HEK293 (cell line): ENCODE results near the gene SKAP1.

ENCODE experiments used
- CTCF ChIA-PET: fragments of 350-600 bp; formaldehyde crosslinking; extraction: SDS; loops from one replicate; lab custom pipeline; 2021; ENCODE audit warnings: antibody characterized with exemption; lab: Yijun Ruan, JAX
- POLR2A ChIA-PET: fragments of 300-600 bp; formaldehyde crosslinking; extraction: SDS; loops from one replicate; lab custom pipeline; 2020; ENCODE audit warnings: antibody characterized with exemption, inconsistent platforms; lab: Yijun Ruan, JAX
- H3K27ac ChIP-seq: fragments of 200-500 bp; sonication (Bioruptor generic); 2 replicates; pipeline ENCODE4 v1.5.1; 2014; ENCODE audit warnings: low read depth, low read length, control low read depth, inconsistent platforms; ENCODE audit errors: extremely low read depth
- H3K36me3 ChIP-seq, 2 experiments: fragments of 200-500 bp in 1 of 2; sonication (Bioruptor generic) in 1 of 2; 1 replicate in 1 of 2; 2 replicates in 1 of 2; pipeline ENCODE4 v1.5.1; 2014 to 2017; ENCODE audit warnings: inconsistent platforms in 2 of 2, low read length in 2 of 2; ENCODE audit not compliant: control insufficient read depth in 2 of 2, insufficient read depth in 1 of 2
- H3K4me1 ChIP-seq: fragments of 200-500 bp; sonication (Bioruptor generic); 2 replicates; pipeline ENCODE4 v1.5.1; 2014; ENCODE audit warnings: mild to moderate bottlenecking, low read length, inconsistent platforms; ENCODE audit not compliant: control insufficient read depth, insufficient read depth
- H3K4me3 ChIP-seq: 2 replicates; pipeline ENCODE4 v1.5.1; 2011; ENCODE audit warnings: low read depth, mild to moderate bottlenecking, control low read depth, low read length, moderate library complexity
- H3K9me3 ChIP-seq: fragments of 200-500 bp; sonication (Bioruptor generic); 2 replicates; pipeline ENCODE4 v1.5.1; 2014; ENCODE audit warnings: low read depth, low read length, inconsistent platforms; ENCODE audit not compliant: control insufficient read depth, insufficient read depth
- GLIS1 ChIP-seq: fragments of 450-650 bp; formaldehyde crosslinking; IDR thresholded peaks from 2 replicates; pipeline ENCODE4 v1.5.1; 2016; ENCODE audit warnings: missing biosample characterization, missing genetic modification characterization
- PRDM1 ChIP-seq: fragments of 450-650 bp; formaldehyde crosslinking; IDR thresholded peaks from 2 replicates; pipeline ENCODE4; 2016; ENCODE audit warnings: missing biosample characterization, missing genetic modification characterization
- SP2 ChIP-seq: fragments of 450-650 bp; formaldehyde crosslinking; IDR thresholded peaks from 2 replicates; pipeline ENCODE4 v1.5.1; 2016; ENCODE audit warnings: missing biosample characterization, missing genetic modification characterization
- SP7 ChIP-seq: fragments of 450-650 bp; formaldehyde crosslinking; IDR thresholded peaks from 2 replicates; pipeline ENCODE4 v1.5.1; 2016; ENCODE audit warnings: missing biosample characterization, missing genetic modification characterization
- WT1 ChIP-seq: fragments of 450-650 bp; formaldehyde crosslinking; IDR thresholded peaks from 2 replicates; pipeline ENCODE4 v1.5.1; 2016; ENCODE audit warnings: missing biosample characterization, missing genetic modification characterization
- ZBTB21 ChIP-seq: fragments of 450-650 bp; formaldehyde crosslinking; IDR thresholded peaks from 2 replicates; pipeline ENCODE4 v1.5.1; 2017; ENCODE audit warnings: missing biosample characterization, missing genetic modification characterization
- ZBTB49 ChIP-seq: fragments of 450-650 bp; formaldehyde crosslinking; IDR thresholded peaks from 2 replicates; pipeline ENCODE4 v1.5.1; 2016; ENCODE audit warnings: missing biosample characterization, missing genetic modification characterization, low read depth
- ZNF138 ChIP-seq: fragments of 450-650 bp; formaldehyde crosslinking; IDR thresholded peaks from 2 replicates; pipeline ENCODE4 v1.5.1; 2016; ENCODE audit warnings: missing biosample characterization, missing genetic modification characterization, borderline replicate concordance
- ZNF2 ChIP-seq: fragments of 450-650 bp; formaldehyde crosslinking; IDR thresholded peaks from 2 replicates; pipeline ENCODE4 v1.5.1; 2016; ENCODE audit warnings: missing biosample characterization, missing genetic modification characterization
- ZNF26 ChIP-seq: fragments of 450-650 bp; formaldehyde crosslinking; IDR thresholded peaks from 2 replicates; pipeline ENCODE4 v1.5.1; 2016; ENCODE audit warnings: missing biosample characterization, missing genetic modification characterization
- ZNF366 ChIP-seq: fragments of 450-650 bp; formaldehyde crosslinking; conservative IDR thresholded peaks from 2 replicates; pipeline ENCODE4 v1.5.1; 2016; ENCODE audit warnings: missing biosample characterization, missing genetic modification characterization
- ZNF449 ChIP-seq: fragments of 450-650 bp; formaldehyde crosslinking; IDR thresholded peaks from 2 replicates; pipeline ENCODE4 v1.5.1; 2017; ENCODE audit warnings: missing biosample characterization, mild to moderate bottlenecking, missing genetic modification characterization, moderate library complexity
- ZNF510 ChIP-seq: fragments of 450-650 bp; formaldehyde crosslinking; IDR thresholded peaks from 2 replicates; pipeline ENCODE4 v1.5.1; 2018; ENCODE audit warnings: mild to moderate bottlenecking, missing genetic modification characterization, missing biosample characterization; ENCODE audit not compliant: insufficient replicate concordance
- ZNF529 ChIP-seq: fragments of 450-650 bp; formaldehyde crosslinking; IDR thresholded peaks from 2 replicates; pipeline ENCODE4 v1.5.1; 2017; ENCODE audit warnings: missing genetic modification characterization, missing biosample characterization; ENCODE audit not compliant: insufficient replicate concordance
- ZNF571 ChIP-seq: fragments of 450-650 bp; formaldehyde crosslinking; IDR thresholded peaks from 2 replicates; pipeline ENCODE4 v1.5.0; 2017; ENCODE audit warnings: missing biosample characterization, missing genetic modification characterization
- ZNF623 ChIP-seq: fragments of 450-650 bp; formaldehyde crosslinking; IDR thresholded peaks from 2 replicates; pipeline ENCODE4 v1.5.1; 2016; ENCODE audit warnings: missing biosample characterization, missing genetic modification characterization
- ZNF654 ChIP-seq: fragments of 450-650 bp; formaldehyde crosslinking; IDR thresholded peaks from 2 replicates; pipeline ENCODE4 v1.5.1; 2016; ENCODE audit warnings: low read depth, missing biosample characterization, missing genetic modification characterization
- TF ChIP-seq, protein P1 (sequence below): fragments of 450-650 bp; formaldehyde crosslinking; IDR thresholded peaks from 2 replicates; pipeline ENCODE4 v1.5.1; 2016; ENCODE audit warnings: missing biosample characterization, missing genetic modification characterization
- TF ChIP-seq, protein P2 (sequence below): fragments of 450-650 bp; formaldehyde crosslinking; IDR thresholded peaks from 2 replicates; pipeline ENCODE4 v1.5.1; 2016; ENCODE audit warnings: missing biosample characterization, missing genetic modification characterization
- TF ChIP-seq, protein P3 (sequence below): fragments of 450-650 bp; formaldehyde crosslinking; IDR thresholded peaks from 2 replicates; pipeline ENCODE4 v1.5.1; 2017; ENCODE audit warnings: missing biosample characterization, missing genetic modification characterization

SKAP1 gene

DNA sequence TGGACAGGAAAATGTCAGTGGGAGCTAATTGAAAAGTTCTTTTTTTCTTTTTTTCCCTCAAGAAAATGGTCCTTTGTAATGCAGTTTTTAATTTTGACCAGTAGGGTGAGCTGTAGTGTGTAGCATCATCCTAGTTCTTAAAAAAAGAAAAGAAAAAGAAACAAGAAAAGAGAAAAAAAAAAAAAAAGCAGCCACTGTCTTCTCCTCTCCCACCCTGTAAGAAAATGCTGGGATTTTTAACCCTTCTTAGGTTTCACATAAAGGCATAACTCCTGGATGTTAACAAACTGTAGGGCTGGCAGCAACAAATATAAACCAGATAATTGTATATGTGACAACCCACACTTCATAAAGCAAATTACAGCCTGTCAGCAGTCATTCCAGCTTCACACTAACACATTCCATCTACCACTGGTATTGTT lies 78.1 kb downstream of the SKAP1 start:
- TF ChIP-seq SP2 (no peak), ZNF654 (peak; percentile 77), GLIS1 (tag by site-specific recombination) (no peak), ZNF449 (no peak), WT1 (tag by site-specific recombination) (no peak), ZNF366 (tag by site-specific recombination) (0 out of 2 replicates have a peak, but pooled peaks have one; percentile 26), ZNF571 (tag by site-specific recombination) (no peak), ZNF2 (peak; percentile 50; the same call in 1 of the 2 replicates), ZBTB49 (no peak), SP7 (tag by site-specific recombination) (peak; percentile 98), ZNF138 (tag by site-specific recombination) (no peak), PRDM1 (tag by site-specific recombination) (peak; percentile 42; the same call in 1 of the 2 replicates), ZNF26 (no peak), ZBTB21 (tag by site-specific recombination) (no peak)
- TF ChIP-seq, protein P1, sequence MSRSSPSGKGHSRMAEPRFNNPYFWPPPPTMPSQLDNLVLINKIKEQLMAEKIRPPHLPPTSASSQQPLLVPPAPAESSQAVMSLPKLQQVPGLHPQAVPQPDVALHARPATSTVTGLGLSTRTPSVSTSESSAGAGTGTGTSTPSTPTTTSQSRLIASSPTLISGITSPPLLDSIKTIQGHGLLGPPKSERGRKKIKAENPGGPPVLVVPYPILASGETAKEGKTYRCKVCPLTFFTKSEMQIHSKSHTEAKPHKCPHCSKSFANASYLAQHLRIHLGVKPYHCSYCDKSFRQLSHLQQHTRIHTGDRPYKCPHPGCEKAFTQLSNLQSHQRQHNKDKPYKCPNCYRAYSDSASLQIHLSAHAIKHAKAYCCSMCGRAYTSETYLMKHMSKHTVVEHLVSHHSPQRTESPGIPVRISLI (tag by site-specific recombination), result peak; percentile 97
- TF ChIP-seq, protein P2, sequence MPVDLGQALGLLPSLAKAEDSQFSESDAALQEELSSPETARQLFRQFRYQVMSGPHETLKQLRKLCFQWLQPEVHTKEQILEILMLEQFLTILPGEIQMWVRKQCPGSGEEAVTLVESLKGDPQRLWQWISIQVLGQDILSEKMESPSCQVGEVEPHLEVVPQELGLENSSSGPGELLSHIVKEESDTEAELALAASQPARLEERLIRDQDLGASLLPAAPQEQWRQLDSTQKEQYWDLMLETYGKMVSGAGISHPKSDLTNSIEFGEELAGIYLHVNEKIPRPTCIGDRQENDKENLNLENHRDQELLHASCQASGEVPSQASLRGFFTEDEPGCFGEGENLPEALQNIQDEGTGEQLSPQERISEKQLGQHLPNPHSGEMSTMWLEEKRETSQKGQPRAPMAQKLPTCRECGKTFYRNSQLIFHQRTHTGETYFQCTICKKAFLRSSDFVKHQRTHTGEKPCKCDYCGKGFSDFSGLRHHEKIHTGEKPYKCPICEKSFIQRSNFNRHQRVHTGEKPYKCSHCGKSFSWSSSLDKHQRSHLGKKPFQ (tag by site-specific recombination), result peak; percentile 77
- POLR2A ChIA-PET, result interaction anchor here (0.7 kb wide), 1 partner anchor 219 kb away, joined by 4 read pairs; no protein-coding TSS in a partner anchor
- CTCF ChIA-PET, result interaction anchor here (0.6 to 3.6 kb wide), 53 partner anchors 9 to 1621 kb away, joined by 3 to 44 read pairs (median 5); partner anchors contain the start of genes HOXB5 and PNPO

DNA sequence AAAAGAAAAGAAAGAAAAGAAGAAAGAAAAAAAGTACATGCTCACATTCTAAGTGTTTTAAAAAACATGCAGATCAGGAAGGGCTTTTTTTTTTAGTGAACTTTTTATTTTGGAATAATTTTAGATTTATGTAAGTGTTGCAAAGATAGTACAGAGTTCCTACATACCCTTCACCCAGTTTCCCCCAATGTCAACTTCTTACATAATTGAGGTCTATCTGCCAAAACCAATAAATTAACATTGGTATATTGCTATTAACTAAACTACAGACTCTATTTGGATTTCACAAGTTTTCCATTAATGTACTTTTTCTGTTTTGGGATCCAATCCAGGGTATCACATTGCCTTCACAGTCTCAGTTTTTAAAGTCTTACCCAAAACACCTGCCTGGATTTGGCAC lies 81.7 kb downstream of the SKAP1 start:
- Histone ChIP-seq H3K4me3 (no peak overlapping the region), H3K36me3 (no peaks in the 10 kb centered on the region), H3K4me1 (peaks cover 3% of the 10 kb centered on the region; the same call in 1 of the 2 replicates), H3K9me3 (no peaks in the 10 kb centered on the region), H3K27ac (no peak overlapping the region)
- TF ChIP-seq ZNF529 (tag by site-specific recombination) (peak; percentile 100), ZNF510 (tag by site-specific recombination) (peak; percentile 30), ZNF623 (tag by site-specific recombination) (no peak)
- TF ChIP-seq, protein P3, sequence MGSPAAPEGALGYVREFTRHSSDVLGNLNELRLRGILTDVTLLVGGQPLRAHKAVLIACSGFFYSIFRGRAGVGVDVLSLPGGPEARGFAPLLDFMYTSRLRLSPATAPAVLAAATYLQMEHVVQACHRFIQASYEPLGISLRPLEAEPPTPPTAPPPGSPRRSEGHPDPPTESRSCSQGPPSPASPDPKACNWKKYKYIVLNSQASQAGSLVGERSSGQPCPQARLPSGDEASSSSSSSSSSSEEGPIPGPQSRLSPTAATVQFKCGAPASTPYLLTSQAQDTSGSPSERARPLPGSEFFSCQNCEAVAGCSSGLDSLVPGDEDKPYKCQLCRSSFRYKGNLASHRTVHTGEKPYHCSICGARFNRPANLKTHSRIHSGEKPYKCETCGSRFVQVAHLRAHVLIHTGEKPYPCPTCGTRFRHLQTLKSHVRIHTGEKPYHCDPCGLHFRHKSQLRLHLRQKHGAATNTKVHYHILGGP (tag by site-specific recombination), result no peak
- ChIA-PET CTCF (interaction anchor here (0.9 to 4.6 kb wide), 3 partner anchors 12 to 245 kb away, joined by 5 to 32 read pairs (median 12); partner anchors contain the start of gene HOXB5), POLR2A (no interaction called here)

More for the DNA sequence above, 78.1 kb downstream of the SKAP1 start:
- no peaks in the 10 kb centered on the region for H3K9me3 ChIP-seq
- H3K27ac ChIP-seq, result no peak overlapping the region
- H3K4me1 ChIP-seq, result peaks cover 3% of the 10 kb centered on the region; the same call in 1 of the 2 replicates
- H3K36me3 ChIP-seq, result no peaks in the 10 kb centered on the region
- H3K4me3 ChIP-seq, result no peak overlapping the region
